T-helper 2 cell treated with Interferon-gamma antibody and Interleukin-4, amounts not matched to agents 5 μg/mL and 100 μg/mL, for 36 hours (primary cell): ENCODE data around the gene BTBD8.
"Not testable (repeated sequence)": the region's sequence is repeated elsewhere in the genome, so short reads cannot be mapped to it uniquely, and the experiment has no call there.

Experiments
- DNase-seq: peaks from one replicate; pipeline ENCODE4 v3.0.0; 2021; ENCODE audit warnings: low spot score
- H3K27ac Mint-ChIP-seq: one replicate; pipeline ENCODE4 v1.8.0; 2021; ENCODE audit warnings: mild to moderate bottlenecking, mixed read lengths
- H3K27me3 Mint-ChIP-seq: one replicate; pipeline ENCODE4 v1.8.0; 2021; ENCODE audit warnings: low read depth, mixed read lengths
- H3K36me3 Mint-ChIP-seq: one replicate; pipeline ENCODE4 v1.8.0; 2021; ENCODE audit warnings: low read depth, mixed read lengths
- H3K4me1 Mint-ChIP-seq: one replicate; pipeline ENCODE4 v1.8.0; 2021; ENCODE audit warnings: low read depth, mixed read lengths
- H3K4me3 Mint-ChIP-seq: one replicate; pipeline ENCODE4 v1.8.0; 2022; ENCODE audit warnings: mild to moderate bottlenecking, moderate library complexity, mixed read lengths
- H3K9me3 Mint-ChIP-seq: one replicate; pipeline ENCODE4 v1.8.0; 2021; ENCODE audit warnings: mixed read lengths

BTBD8 gene

DNA sequence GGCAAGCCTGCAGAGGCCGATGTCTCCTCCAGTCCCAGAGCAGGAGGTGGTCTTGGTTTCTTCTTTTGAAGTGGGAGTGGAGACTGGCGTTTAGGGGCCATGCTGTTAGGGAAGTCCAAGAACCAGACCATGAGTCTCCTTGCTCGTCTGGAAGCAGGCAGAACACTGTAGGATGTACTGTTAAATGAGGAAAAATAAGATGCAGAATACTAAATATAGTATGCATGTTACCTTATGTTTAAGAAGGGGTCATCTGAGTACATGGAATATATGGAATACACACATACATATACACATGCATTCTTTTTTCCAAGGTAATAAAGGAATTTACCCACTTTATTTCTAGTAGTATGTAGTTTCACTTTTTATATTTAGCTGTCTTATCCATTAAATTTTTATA is 4.8 kb upstream of the BTBD8 start, which contains the start of gene SETSIP:
SETSIP (minus strand) TSS at position 101 of the 400 bp plus-strand sequence; CDS start at position 101, 0 bp downstream.
- no peaks in the 10 kb centered on the region for H3K36me3 Mint-ChIP-seq
- no peak for DNase-seq
- no peak within 1 kb of the TSS for H3K4me3 Mint-ChIP-seq
- peaks cover 5% of the 10 kb centered on the region for H3K4me1 Mint-ChIP-seq
- H3K9me3 Mint-ChIP-seq = no peaks in the 10 kb centered on the region
- no peak within 1 kb of the TSS for H3K27ac Mint-ChIP-seq
- peaks cover 9% of the 10 kb centered on the region for H3K27me3 Mint-ChIP-seq

DNA sequence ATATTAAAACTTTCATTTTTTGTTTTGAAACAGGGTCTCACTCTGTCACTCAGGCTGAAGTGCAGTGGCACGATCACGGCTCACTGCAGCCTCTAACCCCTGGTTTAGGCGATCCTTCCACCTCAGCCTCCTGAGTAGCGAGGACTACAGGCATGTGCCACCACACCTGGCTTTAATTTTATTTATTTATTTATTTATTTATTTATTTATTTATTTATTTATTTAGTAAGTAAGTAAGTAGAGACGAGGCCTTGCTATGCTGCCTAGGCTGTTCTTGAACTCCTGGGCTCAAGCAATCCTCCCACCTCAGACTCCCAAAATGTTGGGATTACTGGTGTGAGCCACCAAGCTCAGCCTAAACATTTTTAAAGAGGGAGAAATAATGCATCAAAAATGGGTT is 3.8 kb upstream of the BTBD8 start:
- no peak overlapping the region for H3K27ac Mint-ChIP-seq
- H3K9me3 Mint-ChIP-seq = no peaks in the 10 kb centered on the region
- H3K4me1 Mint-ChIP-seq = peaks cover 5% of the 10 kb centered on the region
- H3K27me3 Mint-ChIP-seq = peaks cover 9% of the 10 kb centered on the region
- H3K4me3 Mint-ChIP-seq = no peak overlapping the region
- no peaks in the 10 kb centered on the region for H3K36me3 Mint-ChIP-seq
- no peak for DNase-seq

DNA sequence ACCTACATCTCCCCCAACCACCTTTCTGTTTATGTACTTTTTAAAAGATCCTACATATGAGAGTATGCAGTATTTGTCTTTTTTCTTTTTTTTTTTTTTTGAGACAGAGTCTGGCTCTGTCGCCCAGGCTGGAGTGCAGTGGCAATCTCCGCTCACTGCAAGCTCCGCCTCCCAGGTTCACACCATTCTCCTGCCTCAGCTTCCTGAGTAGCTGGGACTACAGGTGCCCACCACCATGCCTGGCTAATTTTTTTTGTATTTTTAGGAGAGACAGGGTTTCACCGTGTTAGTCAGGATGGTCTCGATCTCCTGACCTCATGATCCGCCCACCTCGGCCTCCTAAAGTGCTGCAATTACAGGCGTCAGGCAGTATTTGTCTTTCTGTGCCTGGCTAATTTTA is 2.1 kb upstream of the BTBD8 start:
- not testable (repeated sequence) for H3K4me3 Mint-ChIP-seq, H3K9me3 Mint-ChIP-seq, H3K36me3 Mint-ChIP-seq, H3K27me3 Mint-ChIP-seq, H3K4me1 Mint-ChIP-seq, DNase-seq, H3K27ac Mint-ChIP-seq

DNA sequence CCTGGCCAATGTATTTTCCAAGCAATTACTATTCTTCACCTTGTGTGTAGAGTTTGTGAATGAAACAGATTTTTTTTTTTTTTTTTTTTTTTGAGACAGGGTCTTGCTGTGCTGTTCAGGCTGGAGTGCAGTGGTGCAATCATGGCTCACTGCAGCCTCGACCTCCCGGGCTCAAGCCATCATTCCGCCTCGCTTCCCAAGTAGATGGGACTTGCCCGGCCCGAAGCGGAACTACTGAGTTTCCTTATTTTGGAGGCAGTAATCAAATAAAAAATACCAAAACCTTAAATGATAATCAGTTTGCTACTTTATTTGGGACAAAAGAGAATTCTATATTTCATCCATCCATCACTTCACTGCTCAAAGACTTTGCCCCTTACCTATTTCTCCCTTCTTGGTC is 704 bp upstream of the BTBD8 start:
- H3K27me3 Mint-ChIP-seq = peaks cover 2% of the 10 kb centered on the region
- no peaks in the 10 kb centered on the region for H3K36me3 Mint-ChIP-seq
- no peak overlapping the region for H3K27ac Mint-ChIP-seq
- peaks cover 10% of the 10 kb centered on the region for H3K4me1 Mint-ChIP-seq
- peak overlapping the region; percentile 93 for H3K4me3 Mint-ChIP-seq
- H3K9me3 Mint-ChIP-seq = peaks cover 9% of the 10 kb centered on the region
- no peak for DNase-seq

DNA sequence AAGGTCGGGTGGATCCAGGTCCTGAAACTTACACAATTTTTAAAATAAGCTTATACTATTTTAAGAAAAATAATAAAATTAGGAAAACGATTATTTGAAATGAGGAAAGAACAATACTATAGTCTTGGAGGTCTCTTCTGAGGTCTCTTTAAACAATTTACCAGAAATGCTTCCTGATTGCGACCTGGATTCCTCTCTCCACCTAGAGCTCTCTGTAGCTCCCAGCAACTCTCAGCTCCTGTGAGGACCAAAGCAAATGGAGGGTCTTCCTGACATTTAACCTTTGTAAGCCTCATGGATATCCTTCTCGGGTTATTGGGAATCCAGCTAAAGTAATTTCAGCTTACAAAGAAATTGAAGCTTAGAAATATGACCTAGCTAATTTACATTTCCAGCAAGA is 886 bp downstream of the BTBD8 start:
- peaks cover 10% of the 10 kb centered on the region for H3K4me1 Mint-ChIP-seq
- no peaks in the 10 kb centered on the region for H3K27me3 Mint-ChIP-seq
- DNase-seq = no peak
- peaks cover 10% of the 10 kb centered on the region for H3K36me3 Mint-ChIP-seq
- peaks cover 23% of the 10 kb centered on the region for H3K9me3 Mint-ChIP-seq
- no peak overlapping the region for H3K27ac Mint-ChIP-seq
- peak overlapping the region; percentile 93 for H3K4me3 Mint-ChIP-seq

DNA sequence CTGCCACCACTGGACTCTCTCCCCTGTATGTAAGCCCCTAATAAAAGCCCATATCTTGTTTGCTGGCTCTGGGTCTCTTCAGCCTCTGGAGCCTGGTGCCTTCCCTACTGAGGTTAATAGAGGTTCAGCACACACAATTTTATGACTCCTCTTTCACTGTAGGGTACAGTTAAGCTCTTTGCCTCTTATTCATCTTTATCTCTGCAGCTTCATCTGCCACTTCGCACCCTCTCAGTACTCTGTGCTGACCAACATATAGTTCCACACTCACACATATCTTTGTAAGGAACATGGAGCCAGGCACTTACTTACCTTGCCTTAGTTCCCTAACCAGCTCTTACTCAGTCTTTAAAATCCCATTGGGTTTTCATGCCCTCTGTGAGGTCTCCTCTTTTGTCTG is 4.5 kb downstream of the BTBD8 start:
- Mint-ChIP-seq H3K27me3 (no peaks in the 10 kb centered on the region), H3K9me3 (peaks cover 33% of the 10 kb centered on the region), H3K4me1 (peaks cover 10% of the 10 kb centered on the region), H3K36me3 (peaks cover 12% of the 10 kb centered on the region), H3K4me3 (no peak overlapping the region), H3K27ac (no peak overlapping the region)
- DNase-seq = no peak

DNA sequence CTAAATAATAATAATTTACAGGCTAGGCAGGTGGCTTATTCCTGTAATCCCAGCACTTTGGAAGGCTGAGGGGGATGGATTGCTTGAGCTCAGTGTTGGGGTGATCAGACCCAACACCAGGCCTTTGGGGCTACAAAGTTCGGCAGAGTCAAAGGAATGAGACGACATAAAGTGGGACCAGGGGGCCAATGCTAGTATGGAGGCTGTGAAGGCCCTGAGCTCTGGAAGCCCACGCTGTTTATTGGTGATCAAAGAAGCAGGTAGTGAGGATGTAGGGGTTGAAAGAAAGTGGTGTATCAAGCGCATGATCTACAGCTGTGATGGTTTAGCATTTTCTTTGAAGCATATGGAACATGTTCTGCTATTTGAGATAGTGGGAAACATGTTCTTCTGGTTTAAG is 5.6 kb downstream of the BTBD8 start:
- H3K9me3 Mint-ChIP-seq = peaks cover 33% of the 10 kb centered on the region
- no peaks in the 10 kb centered on the region for H3K27me3 Mint-ChIP-seq
- no peak overlapping the region for H3K27ac Mint-ChIP-seq
- peaks cover 12% of the 10 kb centered on the region for H3K36me3 Mint-ChIP-seq
- peaks cover 5% of the 10 kb centered on the region for H3K4me1 Mint-ChIP-seq
- H3K4me3 Mint-ChIP-seq = no peak overlapping the region
- DNase-seq = no peak

DNA sequence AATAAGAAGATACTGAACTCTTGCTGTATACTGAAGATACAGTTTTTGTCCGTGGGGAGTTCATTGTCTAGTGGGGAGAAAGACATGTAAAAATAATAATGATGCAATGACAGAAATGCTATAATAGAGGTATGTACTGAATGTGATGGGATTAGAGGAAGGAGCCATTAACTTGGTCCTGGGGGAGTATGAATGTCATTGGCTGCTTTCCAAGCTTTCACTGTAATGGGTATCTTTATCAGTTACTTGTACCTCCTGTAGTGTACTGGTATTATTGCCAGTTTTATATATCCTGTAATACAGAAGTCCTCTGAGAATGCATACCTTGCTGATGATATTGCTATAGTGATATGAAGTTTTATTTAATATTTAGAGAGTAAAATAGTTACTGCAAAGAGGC is 7.4 kb downstream of the BTBD8 start:
- DNase-seq = no peak
- Mint-ChIP-seq H3K36me3 (peaks cover 14% of the 10 kb centered on the region), H3K4me1 (no peaks in the 10 kb centered on the region), H3K27me3 (no peaks in the 10 kb centered on the region), H3K4me3 (no peak overlapping the region), H3K9me3 (peaks cover 33% of the 10 kb centered on the region), H3K27ac (no peak overlapping the region)

DNA sequence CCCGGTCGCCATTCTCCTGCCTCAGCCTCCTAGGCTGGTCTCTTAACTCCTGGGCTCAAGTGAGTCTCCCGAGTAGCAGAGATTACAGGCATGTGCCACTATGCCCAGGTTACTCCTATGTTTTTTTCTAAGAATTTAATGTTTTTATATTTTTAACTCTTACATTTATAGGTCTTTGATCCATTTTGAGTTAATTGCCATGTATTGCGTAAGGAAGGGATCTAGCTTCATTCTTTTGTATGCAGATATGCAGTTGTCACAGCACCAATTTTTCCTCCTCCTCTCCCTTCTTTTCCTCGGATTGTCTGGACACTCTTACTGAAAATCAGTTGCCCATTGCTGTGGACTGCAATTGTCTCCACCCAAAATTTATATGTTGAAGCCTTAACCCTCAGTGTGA is 11.5 kb downstream of the BTBD8 start:
- no peak for DNase-seq
- no peaks in the 10 kb centered on the region for H3K27me3 Mint-ChIP-seq
- peaks cover 3% of the 10 kb centered on the region for H3K36me3 Mint-ChIP-seq
- H3K27ac Mint-ChIP-seq = no peak overlapping the region
- H3K4me1 Mint-ChIP-seq = no peaks in the 10 kb centered on the region
- peaks cover 5% of the 10 kb centered on the region for H3K9me3 Mint-ChIP-seq
- H3K4me3 Mint-ChIP-seq = no peak overlapping the region

DNA sequence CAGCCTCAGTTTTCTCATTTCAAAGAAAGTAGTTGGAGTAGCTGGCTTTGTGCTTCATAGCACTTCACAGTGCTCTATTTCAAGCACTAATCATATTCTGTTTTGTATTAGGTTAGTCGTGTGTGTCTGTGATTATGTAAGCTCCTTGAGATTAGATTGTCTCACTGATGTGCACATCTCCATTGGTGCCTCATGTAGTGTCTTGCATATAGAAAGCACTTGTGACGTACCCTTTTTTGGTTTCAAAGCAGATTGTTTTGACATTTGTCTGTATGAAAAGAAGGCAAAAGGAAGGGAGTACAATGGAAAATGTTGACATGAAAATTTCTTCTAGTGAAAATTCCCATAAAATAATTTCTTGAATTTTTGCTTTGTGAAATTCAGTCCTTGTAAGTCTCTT is 13.9 kb downstream of the BTBD8 start:
- DNase-seq = no peak
- Mint-ChIP-seq H3K9me3 (no peaks in the 10 kb centered on the region), H3K27me3 (no peaks in the 10 kb centered on the region), H3K4me3 (no peak overlapping the region), H3K36me3 (peaks cover 1% of the 10 kb centered on the region), H3K27ac (no peak overlapping the region), H3K4me1 (no peaks in the 10 kb centered on the region)

DNA sequence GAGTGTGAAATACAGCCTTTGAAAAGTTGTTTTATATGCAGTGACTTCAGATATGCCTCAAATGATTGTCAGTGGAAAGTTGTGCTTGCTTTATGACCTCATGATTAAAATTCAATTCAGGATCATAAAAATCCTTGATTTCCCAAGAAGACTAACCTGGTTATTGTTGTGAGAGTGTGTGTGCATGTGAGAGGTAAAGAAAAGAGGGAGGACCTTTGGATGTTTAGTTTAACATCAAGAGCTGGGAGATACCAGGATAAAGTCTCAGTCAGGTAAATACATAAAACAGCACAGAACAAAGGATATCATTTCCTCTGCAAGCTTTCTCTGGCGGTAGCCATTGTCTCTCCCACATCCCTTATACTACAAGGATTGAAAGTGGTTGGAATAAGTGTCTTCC is 14.4 kb downstream of the BTBD8 start:
- no peaks in the 10 kb centered on the region for H3K4me1 Mint-ChIP-seq
- H3K4me3 Mint-ChIP-seq = no peak overlapping the region
- no peaks in the 10 kb centered on the region for H3K9me3 Mint-ChIP-seq
- peaks cover 1% of the 10 kb centered on the region for H3K36me3 Mint-ChIP-seq
- DNase-seq = no peak
- H3K27ac Mint-ChIP-seq = no peak overlapping the region
- H3K27me3 Mint-ChIP-seq = no peaks in the 10 kb centered on the region

DNA sequence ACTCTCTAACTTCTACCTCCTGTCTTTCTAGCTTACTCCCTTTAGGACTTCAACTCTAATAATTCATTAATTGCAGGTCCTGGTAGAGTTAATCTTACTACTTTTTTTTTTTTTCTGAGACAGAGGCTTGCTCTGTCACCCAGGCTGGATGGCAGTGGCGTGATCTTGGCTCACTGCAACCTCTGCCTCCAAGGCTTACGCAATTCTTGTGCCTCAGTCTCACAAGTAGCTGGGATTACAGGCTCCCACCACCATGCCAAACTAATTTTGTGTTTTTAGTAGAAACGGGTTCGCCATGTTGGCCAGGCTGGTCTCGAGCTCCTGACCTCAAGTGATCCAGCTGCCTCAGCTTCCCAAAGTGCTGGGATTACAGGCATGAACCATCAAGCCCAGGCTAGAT is 15.7 kb downstream of the BTBD8 start:
- no peak overlapping the region for H3K27ac Mint-ChIP-seq
- H3K4me3 Mint-ChIP-seq = no peak overlapping the region
- no peaks in the 10 kb centered on the region for H3K27me3 Mint-ChIP-seq
- no peaks in the 10 kb centered on the region for H3K9me3 Mint-ChIP-seq
- H3K4me1 Mint-ChIP-seq = no peaks in the 10 kb centered on the region
- DNase-seq = no peak
- peaks cover 1% of the 10 kb centered on the region for H3K36me3 Mint-ChIP-seq

DNA sequence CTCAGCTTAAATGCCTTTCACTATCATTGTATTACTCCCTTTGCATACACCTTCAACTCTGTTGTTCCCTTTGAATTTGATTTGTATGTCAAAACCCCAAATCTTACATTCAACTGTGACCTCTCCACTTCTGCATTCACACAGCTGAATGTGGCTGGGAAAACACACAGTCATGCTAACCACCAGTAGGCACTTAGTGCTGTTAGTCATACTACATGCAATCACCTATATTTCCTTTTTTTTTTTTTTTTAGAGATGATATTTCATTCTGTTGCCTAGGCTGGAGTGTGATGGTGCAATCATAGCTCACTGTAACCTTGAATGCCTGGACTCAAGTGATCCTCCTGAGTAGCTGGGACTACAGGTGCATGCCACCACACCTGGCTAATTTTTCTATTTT is 16.2 kb downstream of the BTBD8 start:
- Mint-ChIP-seq H3K36me3 (peaks cover 1% of the 10 kb centered on the region), H3K9me3 (no peaks in the 10 kb centered on the region), H3K27me3 (no peaks in the 10 kb centered on the region), H3K4me1 (no peaks in the 10 kb centered on the region), H3K27ac (no peak overlapping the region), H3K4me3 (no peak overlapping the region)
- no peak for DNase-seq

DNA sequence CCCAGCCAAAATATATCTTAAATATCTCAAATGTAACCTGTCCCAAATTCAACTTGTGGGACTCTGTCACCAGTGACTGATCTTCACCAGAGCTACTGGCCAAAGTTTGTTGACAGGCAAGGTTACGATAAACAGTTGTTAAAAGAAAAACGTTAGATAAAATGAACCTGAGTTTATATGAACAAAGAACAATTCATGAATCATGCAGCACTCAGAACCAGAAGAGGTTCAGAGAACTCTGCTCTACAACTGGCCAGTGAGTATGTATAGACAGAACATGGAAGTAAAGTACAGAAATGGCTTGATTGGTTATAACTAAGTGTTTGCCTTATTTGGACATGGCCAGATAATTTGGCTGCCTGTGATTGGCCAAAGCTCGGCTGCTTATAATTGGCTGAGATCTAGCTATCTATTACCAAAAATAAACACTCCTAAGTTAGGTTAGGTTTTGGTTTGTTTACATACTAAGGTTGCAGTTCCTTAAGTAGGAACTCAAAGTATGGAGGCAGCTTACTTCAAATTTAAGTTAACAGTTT is 25.5 kb downstream of the BTBD8 start:
- Mint-ChIP-seq H3K4me1 (no peaks in the 10 kb centered on the region), H3K27me3 (no peaks in the 10 kb centered on the region), H3K36me3 (peaks cover 3% of the 10 kb centered on the region), H3K27ac (no peak overlapping the region), H3K9me3 (no peaks in the 10 kb centered on the region), H3K4me3 (no peak overlapping the region)
- DNase-seq = no peak

DNA sequence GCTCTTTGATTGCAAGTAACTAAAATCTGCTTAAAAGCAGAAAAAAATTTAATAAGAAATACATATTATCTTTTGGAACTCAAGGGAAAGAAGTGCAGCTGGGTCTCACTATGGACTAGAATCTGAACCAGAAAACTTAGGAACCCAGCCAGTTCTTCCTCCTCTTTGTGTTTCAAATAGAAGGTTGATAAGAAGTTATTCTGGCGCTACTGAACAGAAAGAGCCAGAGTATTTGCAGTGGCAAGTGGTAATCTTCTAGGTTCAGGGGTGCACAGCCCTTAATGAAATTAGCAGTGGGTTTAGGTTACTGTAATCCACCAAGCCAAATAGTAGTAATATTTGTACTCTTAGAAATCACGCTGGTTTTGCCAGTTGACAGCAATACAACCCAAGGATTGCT is 28.5 kb downstream of the BTBD8 start:
- Mint-ChIP-seq H3K36me3 (no peaks in the 10 kb centered on the region), H3K9me3 (no peaks in the 10 kb centered on the region), H3K27ac (no peak overlapping the region), H3K4me1 (no peaks in the 10 kb centered on the region), H3K27me3 (no peaks in the 10 kb centered on the region), H3K4me3 (no peak overlapping the region)
- no peak for DNase-seq
